IMR-90 (cell line): ENCODE measurements around the gene MMS19. TPM values are rescaled to one million over a fixed set of nuclear protein-coding genes. Genes with fewer than 3 reads are reported as not detected.

Experiments used
- ATAC-seq: fragments of 200-7000 bp; cut with Tn5 transposase; 2 replicates; pipeline ENCODE4 v1.9.1; 2020; ENCODE audit warnings: low read depth, mild to moderate bottlenecking, moderate library complexity
- BruUV-seq: library from RNA; stranded (reverse); fragments of 400-500 nt; replicated peaks from 2 replicates; lab custom pipeline; 2021; lab: Mats Ljungman, UMichigan
- CTCF ChIA-PET: fragments of 300-600 bp; formaldehyde crosslinking; extraction: SDS; loops from one replicate; lab custom pipeline; 2021; ENCODE audit warnings: antibody characterized with exemption; lab: Yijun Ruan, JAX
- POLR2A ChIA-PET: fragments of 300-600 bp; sonication (Branson Sonifier 250); formaldehyde crosslinking; loops from one replicate; lab custom pipeline; 2022; ENCODE audit warnings: antibody characterized with exemption; ENCODE audit not compliant: unreplicated experiment; lab: Charles Lee
- DNase-seq: peaks from one replicate; pipeline ENCODE4 v3.0.0; 2013
- H2AFZ ChIP-seq: replicated peaks from 2 replicates; pipeline ENCODE3; 2013; ENCODE audit warnings: low read length, mild to moderate bottlenecking; ENCODE audit not compliant: poor library complexity
- H2AK5ac ChIP-seq: 2 replicates; pipeline ENCODE4 v1.6.1; 2013; ENCODE audit warnings: low read depth, low read length, inconsistent platforms
- H2AK9ac ChIP-seq: replicated peaks from 2 replicates; pipeline ENCODE3; 2013; ENCODE audit warnings: mild to moderate bottlenecking, low read depth, low read length, moderate library complexity; ENCODE audit not compliant: poor library complexity
- H2BK120ac ChIP-seq: 2 replicates; pipeline ENCODE4 v1.6.1; 2013; ENCODE audit warnings: low read depth, low read length, inconsistent platforms
- H2BK15ac ChIP-seq: 3 replicates; pipeline ENCODE4 v1.6.1; 2013; ENCODE audit warnings: low read depth, low read length, inconsistent platforms
- H2BK20ac ChIP-seq: 2 replicates; pipeline ENCODE4 v1.6.1; 2013; ENCODE audit warnings: low read depth, mild to moderate bottlenecking, inconsistent platforms, low read length, moderate library complexity
- H2BK5ac ChIP-seq: 2 replicates; pipeline ENCODE4 v1.6.1; 2013; ENCODE audit warnings: mild to moderate bottlenecking, low read depth, low read length, inconsistent platforms; ENCODE audit not compliant: poor library complexity, severe bottlenecking
- H3K14ac ChIP-seq: replicated peaks from 2 replicates; pipeline ENCODE4 v1.6.1; 2013; ENCODE audit warnings: low read depth, low read length, inconsistent platforms
- H3K18ac ChIP-seq: 2 replicates; pipeline ENCODE4 v1.6.1; 2013; ENCODE audit warnings: low read depth, low read length, control low read depth
- H3K23ac ChIP-seq: 2 replicates; pipeline ENCODE4 v1.6.1; 2013; ENCODE audit warnings: low read depth, low read length, inconsistent platforms
- H3K27ac ChIP-seq: 2 replicates; pipeline ENCODE4 v1.5.1; 2013; ENCODE audit warnings: mild to moderate bottlenecking, control low read depth, low read length; ENCODE audit not compliant: insufficient read depth
- H3K27me3 ChIP-seq: 2 replicates; pipeline ENCODE4 v1.6.1; 2013; ENCODE audit warnings: low read length; ENCODE audit not compliant: control insufficient read depth, insufficient read depth
- H3K36me3 ChIP-seq: 2 replicates; pipeline ENCODE4 v1.6.1; 2013; ENCODE audit warnings: low read length, mixed read lengths; ENCODE audit not compliant: control insufficient read depth, insufficient read depth
- H3K4ac ChIP-seq: 2 replicates; pipeline ENCODE4 v1.6.1; 2013; ENCODE audit warnings: low read depth, low read length, inconsistent platforms
- H3K4me1 ChIP-seq: 2 replicates; pipeline ENCODE4 v1.6.1; 2013; ENCODE audit warnings: low read length, mixed read lengths; ENCODE audit not compliant: control insufficient read depth, insufficient read depth
- H3K4me2 ChIP-seq: 2 replicates; pipeline ENCODE4 v1.6.1; 2013; ENCODE audit warnings: low read depth, mild to moderate bottlenecking, control low read depth, low read length, moderate library complexity
- H3K4me3 ChIP-seq: 2 replicates; pipeline ENCODE4 v1.5.1; 2013; ENCODE audit warnings: low read depth, mild to moderate bottlenecking, control low read depth, low read length, moderate library complexity; ENCODE audit not compliant: insufficient read depth
- H3K56ac ChIP-seq: 2 replicates; pipeline ENCODE4 v1.6.1; 2013; ENCODE audit warnings: low read length, inconsistent platforms; ENCODE audit not compliant: insufficient read depth; ENCODE audit errors: extremely low read depth
- H3K79me1 ChIP-seq, 2 experiments: 2 replicates each; pipeline ENCODE4 v1.6.1; 2013; ENCODE audit warnings: low read length in 2 of 2, inconsistent platforms in 1 of 2, low read depth in 1 of 2
- H3K9ac ChIP-seq: 2 replicates; pipeline ENCODE4 v1.6.1; 2013; ENCODE audit warnings: low read depth, low read length, control low read depth
- H3K9me1 ChIP-seq: 2 replicates; pipeline ENCODE4 v1.6.1; 2013; ENCODE audit warnings: low read length, inconsistent platforms; ENCODE audit not compliant: insufficient read depth
- H3K9me3 ChIP-seq: 2 replicates; pipeline ENCODE4 v1.6.1; 2013; ENCODE audit warnings: low read length; ENCODE audit not compliant: control insufficient read depth, insufficient read depth
- H4K20me1 ChIP-seq: 2 replicates; pipeline ENCODE4 v1.6.1; 2013; ENCODE audit warnings: low read length, inconsistent platforms; ENCODE audit not compliant: insufficient read depth
- H4K5ac ChIP-seq: 2 replicates; pipeline ENCODE4 v1.6.1; 2013; ENCODE audit warnings: mild to moderate bottlenecking, low read depth, low read length, control low read depth
- H4K8ac ChIP-seq, 2 experiments: 2 replicates each; pipeline ENCODE4 v1.6.1; 2013; ENCODE audit warnings: low read depth in 2 of 2, low read length in 2 of 2, control low read depth in 1 of 2, inconsistent platforms in 1 of 2
- H4K91ac ChIP-seq: 2 replicates; pipeline ENCODE4 v1.6.1; 2013; ENCODE audit warnings: low read depth, low read length, inconsistent platforms; ENCODE audit not compliant: insufficient read depth
- CHD1 ChIP-seq: IDR thresholded peaks from 2 replicates; pipeline ENCODE4 v1.6.1; 2012; ENCODE audit warnings: low read depth, low read length, improper control_type of control experiment
- NFE2L2 ChIP-seq: fragments of 150-350 bp; IDR thresholded peaks from 2 replicates; pipeline ENCODE4 v1.6.1; 2016; ENCODE audit warnings: low read depth, mild to moderate bottlenecking, low read length
- SMC3 ChIP-seq: fragments of 150-350 bp; IDR thresholded peaks from 2 replicates; pipeline ENCODE4 v1.6.1; 2016; ENCODE audit warnings: low read depth, mild to moderate bottlenecking, antibody characterized with exemption, low read length, moderate library complexity
- WGBS, 2 experiments: methylation state at CpG; one replicate each; pipeline versions ENCODE4 v1.1.5 to v1.1.7; 2013; ENCODE audit warnings: missing lambda C conversion rate in 2 of 2; ENCODE audit not compliant: insufficient read length in 1 of 2; ENCODE audit errors: extremely low coverage in 2 of 2; 5-methylcytosine and 5-hydroxymethylcytosine counted together
- dilution Hi-C: fragments of 300-500 bp; cut with HindIII; formaldehyde crosslinking; loops from one replicate; pipeline ENCODE4 v1.14.3; 2018; ENCODE audit warnings: low sequenced_read_pairs; ENCODE audit not compliant: unreplicated experiment
- in situ Hi-C: fragments of 300-500 bp; cut with MboI; formaldehyde crosslinking; loops from 3 replicates; pipeline ENCODE4 v1.14.3; 2019; ENCODE audit warnings: low sequenced_read_pairs, inconsistent platforms, mixed read lengths
- intact Hi-C: fragments of 100-400 bp; cut with micrococcal nuclease; formaldehyde crosslinking; loops from 2 replicates; pipeline ENCODE4 v1.10.0; 2022
- polyA plus RNA-seq, 3 experiments: library from polyadenylated mRNA; depleted of rRNA; stranded (reverse); fragments of >200 nt; gene quantifications; 2 replicates each; pipeline ENCODE4 v1.2.3, GENCODE V29; 2012; ENCODE audit warnings: low replicate concordance in 1 of 3
- total RNA-seq: library from RNA; depleted of rRNA; stranded (reverse); fragments of >200 nt; gene quantifications from 2 replicates; pipeline ENCODE4 v1.2.3, GENCODE V29; 2012
- TF ChIP-seq, protein P1 (sequence below): fragments of 150-350 bp; IDR thresholded peaks from 2 replicates; pipeline ENCODE4 v1.6.1; 2016; ENCODE audit warnings: low read depth, mild to moderate bottlenecking, low read length, moderate library complexity, borderline replicate concordance

The MMS19 gene
- total and polyA plus RNA-seq, 2 of the 4 experiments (the other 2 are of a cell fraction) = 70.1 to 72.7 TPM

DNA sequence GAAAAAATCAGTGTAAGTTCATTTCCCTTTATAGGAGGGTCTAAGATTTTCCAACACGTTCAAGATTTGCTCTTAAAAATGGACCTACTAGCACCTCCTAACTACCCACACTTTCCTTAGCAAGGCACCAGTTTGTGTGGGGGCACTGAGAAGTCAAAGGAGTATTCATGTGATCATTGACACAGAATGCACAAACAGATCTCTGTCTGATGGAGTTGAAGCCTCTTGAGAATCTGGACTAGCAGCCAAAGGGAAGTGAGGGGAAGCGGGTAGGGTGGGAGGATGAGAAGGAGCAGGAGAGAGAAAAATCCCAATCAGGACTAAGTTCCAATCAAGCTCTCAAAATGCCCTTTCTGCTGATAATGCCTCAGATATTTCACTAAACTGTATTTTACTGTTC lies 4.1 kb downstream of the MMS19 start:
- WGBS, 2 experiments = no CpG with 5 or more reads among the region's 2 CpGs
- Histone ChIP-seq H3K9ac (no peak overlapping the region), H4K91ac (no peak overlapping the region), H4K20me1 (peaks cover 62% of the 10 kb centered on the region), H3K14ac (no peak overlapping the region), H3K4me3 (no peak overlapping the region), H3K4me2 (no peak overlapping the region), H2BK5ac (no peak overlapping the region), H2AK5ac (no peak overlapping the region), H2BK120ac (no peak overlapping the region), H3K27ac (no peak overlapping the region), H3K9me3 (no peaks in the 10 kb centered on the region), H3K23ac (no peak overlapping the region), H2BK15ac (no peak overlapping the region), H3K4ac (no peak overlapping the region), H2AFZ (no peak overlapping the region), H3K56ac (no peak overlapping the region), H3K4me1 (peaks cover 11% of the 10 kb centered on the region), H3K9me1 (peaks cover 11% of the 10 kb centered on the region), H4K5ac (no peak overlapping the region), H3K18ac (no peak overlapping the region), H3K27me3 (no peaks in the 10 kb centered on the region), H3K79me1 (peaks cover 9 to 62% of the 10 kb centered on the region in 2 experiments; a peak in 3 of 4 replicates), H4K8ac (no peak overlapping the region), H2AK9ac (no peak overlapping the region), H3K36me3 (peaks cover 6% of the 10 kb centered on the region; the same call in 1 of the 2 replicates), H2BK20ac (no peak overlapping the region)
- ATAC-seq (no peak), DNase-seq (no peak)
- dilution Hi-C loops (no loop called here), in situ Hi-C loops (no loop called here), intact Hi-C loops (no loop called here)
- ChIA-PET CTCF (interaction anchor here (0.6 kb wide), 1 partner anchor 65 kb away, joined by 3 read pairs; no protein-coding TSS in a partner anchor), POLR2A (no interaction called here)
- TF ChIP-seq, protein P1, sequence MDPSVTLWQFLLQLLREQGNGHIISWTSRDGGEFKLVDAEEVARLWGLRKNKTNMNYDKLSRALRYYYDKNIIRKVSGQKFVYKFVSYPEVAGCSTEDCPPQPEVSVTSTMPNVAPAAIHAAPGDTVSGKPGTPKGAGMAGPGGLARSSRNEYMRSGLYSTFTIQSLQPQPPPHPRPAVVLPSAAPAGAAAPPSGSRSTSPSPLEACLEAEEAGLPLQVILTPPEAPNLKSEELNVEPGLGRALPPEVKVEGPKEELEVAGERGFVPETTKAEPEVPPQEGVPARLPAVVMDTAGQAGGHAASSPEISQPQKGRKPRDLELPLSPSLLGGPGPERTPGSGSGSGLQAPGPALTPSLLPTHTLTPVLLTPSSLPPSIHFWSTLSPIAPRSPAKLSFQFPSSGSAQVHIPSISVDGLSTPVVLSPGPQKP = no peak
- TF ChIP-seq NFE2L2 (no peak), CHD1 (no peak), SMC3 (no peak)
- no TSS peak for BruUV-seq
